Panc1 (cell line): ENCODE results near the gene GNAI2.

Experiments
- POLR2AphosphoS5 ChIP-seq: IDR thresholded peaks from 2 replicates; pipeline ENCODE4 v1.6.1; 2012; ENCODE audit warnings: mild to moderate bottlenecking, low read depth, low read length, moderate library complexity
- TF ChIP-seq, protein P1 (sequence below): fragments of 450-650 bp; IDR thresholded peaks from 2 replicates; pipeline ENCODE4 v1.5.1; 2017; ENCODE audit warnings: mild to moderate bottlenecking

- TF ChIP-seq, protein P1, sequence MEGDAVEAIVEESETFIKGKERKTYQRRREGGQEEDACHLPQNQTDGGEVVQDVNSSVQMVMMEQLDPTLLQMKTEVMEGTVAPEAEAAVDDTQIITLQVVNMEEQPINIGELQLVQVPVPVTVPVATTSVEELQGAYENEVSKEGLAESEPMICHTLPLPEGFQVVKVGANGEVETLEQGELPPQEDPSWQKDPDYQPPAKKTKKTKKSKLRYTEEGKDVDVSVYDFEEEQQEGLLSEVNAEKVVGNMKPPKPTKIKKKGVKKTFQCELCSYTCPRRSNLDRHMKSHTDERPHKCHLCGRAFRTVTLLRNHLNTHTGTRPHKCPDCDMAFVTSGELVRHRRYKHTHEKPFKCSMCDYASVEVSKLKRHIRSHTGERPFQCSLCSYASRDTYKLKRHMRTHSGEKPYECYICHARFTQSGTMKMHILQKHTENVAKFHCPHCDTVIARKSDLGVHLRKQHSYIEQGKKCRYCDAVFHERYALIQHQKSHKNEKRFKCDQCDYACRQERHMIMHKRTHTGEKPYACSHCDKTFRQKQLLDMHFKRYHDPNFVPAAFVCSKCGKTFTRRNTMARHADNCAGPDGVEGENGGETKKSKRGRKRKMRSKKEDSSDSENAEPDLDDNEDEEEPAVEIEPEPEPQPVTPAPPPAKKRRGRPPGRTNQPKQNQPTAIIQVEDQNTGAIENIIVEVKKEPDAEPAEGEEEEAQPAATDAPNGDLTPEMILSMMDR: no peak
- TF ChIP-seq POLR2AphosphoS5: no peak
Observed at GRCh38 chr3:50217681-50218080, 18.3 kb upstream of the GNAI2 start.
